ENCODE data around the gene GSN. TPM values are rescaled to one million over a fixed set of nuclear protein-coding genes. Genes with fewer than 3 reads are reported as not detected.

The GSN gene
- total RNA-seq, 2 donors from 2014 or later: 390 to 690 TPM

- TF ChIP-seq POLR2AphosphoS5 (IDR thresholded peaks at IDR 0.05) (no peak), POLR2A (IDR thresholded peaks at IDR 0.05) (no peak), CTCF (IDR thresholded peaks at IDR 0.05) (no peak)
- no peaks in the 10 kb centered on the region for H3K36me3 ChIP-seq
- no peaks in the 10 kb centered on the region for H3K27me3 ChIP-seq (replicated peaks; ENCODE audit: insufficient read depth)
- intact Hi-C loops (cut with DNase I): no loop called here
- no peak for DNase-seq (ENCODE audit: low spot score)
- no peaks in the 10 kb centered on the region for H3K4me1 ChIP-seq (replicated peaks)
- H3K27ac ChIP-seq: no peak overlapping the region
- no peak overlapping the region for H3K4me3 ChIP-seq
- H3K9me3 ChIP-seq: no peaks in the 10 kb centered on the region
Observed at GRCh38 chr9:121380846-121381245, 112.9 kb downstream of the GSN start.

Other genes with a start within 250 kb of the GSN start
- gene C5, start 217.9 kb upstream of the GSN start, total RNA-seq: 10 to 100 TPM in 1 of 2 donors, 1 to 10 TPM in 1; 3.5 to 11.1 TPM
- 10 to 100 TPM; 10.3 to 21.9 TPM for gene CNTRL, start 193.2 kb upstream of the GSN start, total RNA-seq
- gene RAB14, start 66.3 kb upstream of the GSN start, total RNA-seq: 10 to 100 TPM; 42.9 TPM
- 10 to 100 TPM; 64.3 to 85.1 TPM for gene STOM, start 102.1 kb downstream of the GSN start, total RNA-seq
- gene GGTA1, start 231.7 kb downstream of the GSN start, total RNA-seq: 1 to 10 TPM; 1.9 to 2.4 TPM